WTC11 (cell line): Measurements from ENCODE around the gene SEMA6B. TPM values are rescaled to one million over a fixed set of nuclear protein-coding genes. Genes with fewer than 3 reads are reported as not detected.

Experiments used
- ATAC-seq: fragments of 200-7000 bp; cut with Tn5 transposase; 2 replicates; pipeline ENCODE4 v1.10.0; 2021; ENCODE audit warnings: mild to moderate bottlenecking, moderate library complexity
- CTCF ChIA-PET: fragments of 300-600 bp; sonication (Branson Sonifier 250); formaldehyde crosslinking; loops from one replicate; lab custom pipeline; 2021; ENCODE audit warnings: antibody characterized with exemption; lab: Charles Lee
- POLR2A ChIA-PET: fragments of 350-600 bp; sonication (Branson Sonifier 250); formaldehyde crosslinking; loops from one replicate; lab custom pipeline; 2021; ENCODE audit warnings: antibody characterized with exemption; lab: Charles Lee
- DNase-seq: peaks from one replicate; pipeline ENCODE4 v3.0.0; 2021; ENCODE audit warnings: low spot score
- H3K27ac Mint-ChIP-seq: 2 replicates; pipeline ENCODE4 v1.8.0; 2021; ENCODE audit warnings: mixed read lengths
- H3K27me3 Mint-ChIP-seq: 2 replicates; pipeline ENCODE4 v1.8.0; 2021; ENCODE audit warnings: low read depth, mild to moderate bottlenecking, moderate library complexity, mixed read lengths
- H3K36me3 Mint-ChIP-seq: 2 replicates; pipeline ENCODE4 v1.8.0; 2021; ENCODE audit warnings: mixed read lengths
- H3K4me1 Mint-ChIP-seq: 2 replicates; pipeline ENCODE4 v1.8.0; 2022; ENCODE audit warnings: mixed read lengths
- H3K4me3 Mint-ChIP-seq: 2 replicates; pipeline ENCODE4 v1.8.0; 2021; ENCODE audit warnings: mild to moderate bottlenecking, moderate library complexity, mixed read lengths
- H3K9me3 Mint-ChIP-seq: 2 replicates; pipeline ENCODE4 v1.8.0; 2021; ENCODE audit warnings: mixed read lengths
- ATF1 ChIP-seq: sonication (generic); formaldehyde crosslinking; IDR thresholded peaks from 2 replicates; pipeline ENCODE4 v1.8.1; 2023; ENCODE audit warnings: mild to moderate bottlenecking, moderate library complexity, missing genetic modification reagents
- CDX4 ChIP-seq: fragments of 250-450 bp; sonication (Bioruptor Pico); IDR thresholded peaks from 2 replicates; pipeline ENCODE4 v1.9.0; 2021; ENCODE audit warnings: moderate library complexity, mild to moderate bottlenecking, inconsistent platforms, borderline replicate concordance
- E2F1 ChIP-seq: sonication (generic); formaldehyde crosslinking; IDR thresholded peaks from 2 replicates; pipeline ENCODE4 v1.8.0; 2022; ENCODE audit warnings: mild to moderate bottlenecking, missing genetic modification reagents
- E2F5 ChIP-seq: sonication (generic); formaldehyde crosslinking; IDR thresholded peaks from 2 replicates; pipeline ENCODE4 v1.8.1; 2022; ENCODE audit warnings: mild to moderate bottlenecking, moderate library complexity, missing genetic modification reagents
- ETV6 ChIP-seq: sonication (generic); formaldehyde crosslinking; IDR thresholded peaks from 2 replicates; pipeline ENCODE4 v1.8.1; 2022; ENCODE audit warnings: mild to moderate bottlenecking, missing genetic modification reagents
- FOXJ3 ChIP-seq: sonication (generic); formaldehyde crosslinking; IDR thresholded peaks from 2 replicates; pipeline ENCODE4 v1.9.0; 2021; ENCODE audit warnings: missing genetic modification reagents, mild to moderate bottlenecking, borderline replicate concordance
- GTF2I ChIP-seq: fragments of 250-450 bp; sonication (Bioruptor Pico); conservative IDR thresholded peaks from 2 replicates; pipeline ENCODE4 v1.4.0; 2021; ENCODE audit warnings: mild to moderate bottlenecking
- HMGA2 ChIP-seq: fragments of 250-450 bp; sonication (Bioruptor Pico); IDR thresholded peaks from 2 replicates; pipeline ENCODE4 v1.4.0; 2021; ENCODE audit warnings: mild to moderate bottlenecking, moderate library complexity
- IRF2 ChIP-seq: sonication (generic); formaldehyde crosslinking; IDR thresholded peaks from 2 replicates; pipeline ENCODE4 v1.8.0; 2022; ENCODE audit warnings: low read depth, missing genetic modification reagents, borderline replicate concordance
- MLX ChIP-seq: sonication (generic); formaldehyde crosslinking; IDR thresholded peaks from 2 replicates; pipeline ENCODE4 v1.8.1; 2023; ENCODE audit warnings: mild to moderate bottlenecking, missing genetic modification reagents, moderate library complexity
- MXD4 ChIP-seq: fragments of 250-450 bp; sonication (Bioruptor Pico); IDR thresholded peaks from 2 replicates; pipeline ENCODE4 v1.8.0; 2021; ENCODE audit warnings: mild to moderate bottlenecking, moderate library complexity, borderline replicate concordance
- MYBL2 ChIP-seq: sonication (generic); formaldehyde crosslinking; IDR thresholded peaks from 2 replicates; pipeline ENCODE4 v1.8.1; 2023; ENCODE audit warnings: mild to moderate bottlenecking, moderate library complexity, missing genetic modification reagents
- NFE2L1 ChIP-seq: sonication (generic); formaldehyde crosslinking; IDR thresholded peaks from 2 replicates; pipeline ENCODE4 v1.8.1; 2023; ENCODE audit warnings: missing genetic modification reagents
- RELA ChIP-seq: sonication (generic); formaldehyde crosslinking; IDR thresholded peaks from 2 replicates; pipeline ENCODE4 v1.8.1; 2022; ENCODE audit warnings: missing genetic modification reagents, mild to moderate bottlenecking, borderline replicate concordance
- STAT6 ChIP-seq: sonication (generic); formaldehyde crosslinking; conservative IDR thresholded peaks from 2 replicates; pipeline ENCODE4 v1.8.1; 2023; ENCODE audit warnings: mild to moderate bottlenecking, low read depth, missing genetic modification reagents, moderate library complexity
- TP53 ChIP-seq: sonication (generic); formaldehyde crosslinking; IDR thresholded peaks from 2 replicates; pipeline ENCODE4 v1.8.1; 2023; ENCODE audit warnings: mild to moderate bottlenecking, missing genetic modification reagents
- ZBTB43 ChIP-seq: sonication (generic); formaldehyde crosslinking; IDR thresholded peaks from 2 replicates; pipeline ENCODE4 v1.8.1; 2023; ENCODE audit warnings: mild to moderate bottlenecking, missing genetic modification reagents
- ZNF121 ChIP-seq: sonication (generic); formaldehyde crosslinking; IDR thresholded peaks from 2 replicates; pipeline ENCODE4 v1.8.0; 2023; ENCODE audit warnings: missing genetic modification reagents
- ZNF138 ChIP-seq: sonication (generic); formaldehyde crosslinking; conservative IDR thresholded peaks from 2 replicates; pipeline ENCODE4 v1.8.1; 2022; ENCODE audit warnings: mild to moderate bottlenecking, moderate library complexity, missing genetic modification reagents
- ZNF416 ChIP-seq: fragments of 250-450 bp; sonication (Bioruptor Pico); IDR thresholded peaks from 2 replicates; pipeline ENCODE4 v1.9.0; 2021; ENCODE audit warnings: mild to moderate bottlenecking, inconsistent platforms
- ZNF671 ChIP-seq: fragments of 250-450 bp; sonication (Bioruptor Pico); IDR thresholded peaks from 2 replicates; pipeline ENCODE4 v1.8.0; 2021; ENCODE audit warnings: mild to moderate bottlenecking
- ZSCAN18 ChIP-seq: fragments of 250-450 bp; sonication (Bioruptor Pico); IDR thresholded peaks from 2 replicates; pipeline ENCODE4 v2.1.2; 2022; ENCODE audit warnings: mild to moderate bottlenecking, moderate library complexity
- total RNA-seq: library from RNA; stranded (reverse); gene quantifications from 3 replicates; pipeline ENCODE4 v1.2.3, GENCODE V29; 2021

The SEMA6B gene
- total RNA-seq, 1 experiment from 2014 or later, result 45.1 TPM

- TF ChIP-seq E2F1 (CRISPR knock-in tag) (no peak), ETV6 (CRISPR knock-in tag) (no peak), TP53 (CRISPR knock-in tag) (no peak), GTF2I (no peak), ZNF671 (CRISPR knock-in tag) (no peak), CDX4 (CRISPR knock-in tag) (no peak), ATF1 (CRISPR knock-in tag) (no peak), HMGA2 (no peak), FOXJ3 (no peak), ZNF416 (no peak), NFE2L1 (CRISPR knock-in tag) (no peak)
These were observed 46.7 kb upstream of the SEMA6B start (continued) for GRCh38 chr19:4606181-4606580.

GRCh38 chr19:4604912-4605311 is 45.4 kb upstream of the SEMA6B start:
- Mint-ChIP-seq H3K9me3 (no peaks in the 10 kb centered on the region), H3K27me3 (peaks cover 32% of the 10 kb centered on the region), H3K4me3 (no peak overlapping the region), H3K36me3 (no peaks in the 10 kb centered on the region), H3K27ac (no peak overlapping the region), H3K4me1 (peaks cover 5% of the 10 kb centered on the region)
- ATAC-seq (no peak), DNase-seq (no peak)
- ChIA-PET CTCF (interaction anchor here (0.6 to 1.6 kb wide), 4 partner anchors 16 to 169 kb away, joined by 3 to 5 read pairs (median 4); no protein-coding TSS in a partner anchor), POLR2A (no interaction called here)
- TF ChIP-seq IRF2 (CRISPR knock-in tag), result no peak
- no peak for TF ChIP-seq RELA (CRISPR knock-in tag)
- no peak for TF ChIP-seq MYBL2
- TF ChIP-seq TP53 (CRISPR knock-in tag), result no peak
- TF ChIP-seq ZNF121 (CRISPR knock-in tag), result no peak
- no peak for TF ChIP-seq MXD4 (CRISPR knock-in tag)
- no peak for TF ChIP-seq ATF1 (CRISPR knock-in tag)
- no peak for TF ChIP-seq E2F5 (CRISPR knock-in tag)
- no peak for TF ChIP-seq ZBTB43 (CRISPR knock-in tag)
- TF ChIP-seq ZSCAN18 (CRISPR knock-in tag), result no peak
- no peak for TF ChIP-seq STAT6 (CRISPR knock-in tag)
- TF ChIP-seq ZNF138 (CRISPR knock-in tag), result no peak
- no peak for TF ChIP-seq MLX (CRISPR knock-in tag)
